GM19238 (cell line): ENCODE measurements around the gene NFASC.

ENCODE experiments used
- DNase-seq: peaks from one replicate; pipeline ENCODE4 v3.0.0; 2011; ENCODE audit warnings: low spot score; ENCODE audit not compliant: insufficient read length

Gene NFASC

DNA sequence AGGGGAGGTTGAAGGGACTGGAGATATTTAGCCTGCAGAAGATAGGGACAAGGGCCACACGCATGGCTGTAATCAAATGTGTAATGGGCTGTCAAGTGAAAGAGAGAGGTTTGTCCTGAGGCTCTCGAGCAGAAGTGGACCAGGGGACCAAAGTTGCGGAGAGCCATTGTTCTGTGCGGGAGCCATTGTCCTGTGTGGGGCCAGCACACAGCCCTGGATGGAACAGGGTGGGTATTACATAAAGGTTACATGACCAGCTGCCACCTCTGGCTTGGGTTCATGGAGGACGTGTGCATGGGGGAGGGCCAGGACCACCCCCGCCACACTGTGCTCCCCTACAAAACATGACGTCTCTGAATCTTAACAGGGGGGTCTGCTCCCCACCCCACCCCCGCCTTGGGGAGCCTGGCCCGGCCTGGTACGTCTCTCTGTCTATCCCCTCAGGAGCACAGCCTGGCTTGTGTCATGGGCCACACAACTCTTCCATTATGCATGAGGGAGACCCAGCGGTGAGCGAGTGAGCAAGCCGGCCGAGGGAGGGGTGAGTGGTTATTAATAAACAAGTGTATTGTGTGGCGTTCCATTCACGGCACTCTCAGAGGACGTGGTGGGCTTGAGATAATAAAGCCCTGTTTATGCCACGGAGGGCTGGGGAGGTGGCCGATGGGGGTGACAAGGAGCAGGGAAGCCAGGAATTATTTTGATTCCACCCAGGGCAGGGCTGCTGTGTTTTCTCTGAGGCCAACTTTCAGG lies at the start of gene NFASC:
Gene NFASC (plus strand): TSS at position 703 of the 753 bp plus-strand sequence. CDS start 73,454 bp downstream, outside the sequence.
- DNase-seq: no peak

DNA sequence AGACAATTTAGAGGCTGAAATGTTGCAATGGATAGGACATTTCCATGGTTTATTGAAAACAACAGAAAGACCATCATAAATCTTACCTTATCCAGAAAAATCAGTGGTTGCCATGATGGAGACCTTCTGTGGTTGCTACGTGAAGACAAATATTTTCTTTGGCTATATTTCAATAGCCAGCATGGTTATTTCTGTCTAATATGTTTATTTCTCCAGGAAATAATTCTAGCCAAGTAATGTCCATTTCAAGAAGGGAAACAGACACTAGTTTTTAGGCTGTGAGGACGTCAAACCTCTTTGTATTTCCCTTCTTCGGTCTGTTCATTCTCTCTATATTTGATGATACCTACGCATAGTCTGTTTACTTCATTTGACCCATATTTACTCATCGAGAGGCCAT lies 49.2 kb upstream of the NFASC start:
- no peak for DNase-seq

DNA sequence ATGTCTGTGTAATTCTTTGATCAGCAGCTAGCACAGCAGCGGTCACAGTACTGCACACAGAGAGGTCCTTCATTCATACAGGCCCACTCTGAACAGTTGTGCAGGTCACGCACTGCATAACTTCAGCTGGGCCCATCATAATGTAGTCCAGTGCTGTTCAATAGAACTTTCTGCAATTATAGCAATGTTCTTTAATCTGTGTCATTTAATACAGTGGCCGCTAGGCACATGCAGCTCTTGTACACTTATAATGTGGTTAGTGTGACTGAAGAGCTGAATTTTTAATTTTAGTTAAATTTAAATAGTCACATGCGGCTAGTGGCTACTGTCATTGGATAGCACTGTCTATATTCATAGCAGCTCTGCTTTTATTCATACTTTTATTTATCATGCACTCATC lies 48.7 kb upstream of the NFASC start:
- no peak for DNase-seq

DNA sequence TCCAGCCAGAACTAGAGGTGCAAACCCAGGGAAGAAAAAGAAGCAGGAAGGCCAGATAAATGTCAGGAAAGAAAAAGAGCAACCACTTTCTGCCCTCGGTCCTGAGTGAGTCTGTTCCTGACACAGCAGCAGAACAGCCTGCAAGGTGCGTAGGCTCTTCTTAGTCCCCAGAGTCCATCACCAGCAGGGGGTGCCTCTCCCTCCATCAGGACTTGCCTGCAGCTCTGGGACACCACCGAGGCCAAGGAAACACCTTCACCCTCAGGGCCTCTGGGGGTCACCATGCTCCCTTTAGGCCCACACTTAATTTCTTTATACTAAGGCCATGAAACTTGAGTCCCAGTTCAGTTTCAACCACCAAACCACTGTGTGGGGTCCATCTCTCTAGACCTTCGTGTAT lies 43.7 kb upstream of the NFASC start:
- DNase-seq: no peak

DNA sequence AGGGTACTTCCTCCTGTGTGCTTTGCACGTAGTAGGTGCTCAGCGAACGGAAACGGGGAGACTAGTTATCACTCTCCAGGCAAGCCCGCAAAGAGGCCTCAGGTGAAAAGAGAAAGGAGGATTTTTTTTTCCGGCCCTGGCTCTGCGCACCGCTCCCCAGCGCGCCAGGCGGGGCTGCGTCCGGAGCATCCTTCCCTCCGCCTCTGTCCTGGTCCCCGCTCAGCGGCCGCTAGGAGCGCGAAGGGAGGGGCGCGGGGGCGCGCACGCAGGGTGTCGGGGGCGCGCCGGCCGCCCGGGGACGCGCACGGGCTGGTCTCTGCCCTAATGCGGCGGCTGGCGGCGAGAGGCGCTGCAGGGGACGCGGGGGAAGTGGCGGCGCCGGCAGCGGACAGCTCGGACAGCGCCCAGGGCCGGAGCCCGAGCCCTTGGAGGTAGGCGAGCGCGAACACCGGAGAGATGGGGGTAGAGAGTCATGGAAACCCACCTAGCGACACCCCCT lies 42.3 kb upstream of the NFASC start:
- DNase-seq: peak; percentile 32

DNA sequence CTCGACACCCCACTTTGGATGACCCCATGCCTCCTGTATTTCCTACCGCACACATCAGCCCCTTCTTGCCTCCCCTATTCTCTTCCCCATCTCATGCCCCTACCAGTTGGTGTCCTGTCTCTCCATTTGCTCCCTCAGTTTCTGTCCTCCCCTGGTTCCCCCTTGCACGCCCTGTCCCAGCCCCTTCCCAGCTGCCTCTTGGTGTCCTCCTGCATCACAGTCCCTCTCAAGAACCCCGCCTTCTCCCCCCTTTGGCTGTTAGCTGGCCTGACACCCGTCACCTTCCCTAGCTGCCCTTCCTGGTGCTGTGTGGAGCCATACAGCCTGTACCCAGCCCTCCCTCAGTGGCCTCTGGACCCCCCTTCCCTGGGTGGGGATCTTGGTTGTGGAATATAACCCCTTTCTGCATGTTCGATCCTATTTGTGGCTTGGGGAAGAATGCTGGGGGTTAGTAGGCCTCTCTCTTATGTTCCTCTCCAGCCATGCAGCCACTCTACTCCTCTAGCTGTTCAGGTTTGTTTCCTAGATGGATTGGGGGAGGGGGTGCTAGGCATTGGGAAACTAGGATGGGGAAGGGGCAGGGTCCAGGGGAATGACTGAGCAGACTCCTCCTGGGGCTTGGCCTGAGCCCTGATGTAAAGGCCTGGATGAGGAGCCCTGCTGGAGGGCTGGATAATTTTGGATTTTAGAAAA lies 41.4 kb upstream of the NFASC start:
- DNase-seq: no peak

DNA sequence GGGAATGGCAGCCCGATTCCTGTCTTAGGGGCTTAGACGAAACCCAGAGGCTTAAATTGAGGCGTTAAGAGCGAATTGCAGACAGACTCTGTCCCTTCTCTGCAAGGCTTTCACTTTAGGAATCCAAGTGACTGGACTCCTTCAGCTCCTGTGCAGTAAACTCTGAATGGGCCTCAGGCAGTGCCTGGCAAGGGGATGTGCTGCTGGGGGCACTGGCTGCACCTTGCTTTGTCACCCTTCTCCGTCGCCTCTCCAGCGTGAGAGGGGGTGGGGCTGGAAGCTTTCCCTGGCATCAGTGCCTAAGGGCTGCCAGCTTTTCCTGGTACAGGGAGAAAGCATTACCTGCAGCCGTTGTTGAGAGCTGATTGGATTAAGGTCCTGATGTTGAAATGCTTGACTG lies 39.9 kb upstream of the NFASC start:
- DNase-seq: no peak

DNA sequence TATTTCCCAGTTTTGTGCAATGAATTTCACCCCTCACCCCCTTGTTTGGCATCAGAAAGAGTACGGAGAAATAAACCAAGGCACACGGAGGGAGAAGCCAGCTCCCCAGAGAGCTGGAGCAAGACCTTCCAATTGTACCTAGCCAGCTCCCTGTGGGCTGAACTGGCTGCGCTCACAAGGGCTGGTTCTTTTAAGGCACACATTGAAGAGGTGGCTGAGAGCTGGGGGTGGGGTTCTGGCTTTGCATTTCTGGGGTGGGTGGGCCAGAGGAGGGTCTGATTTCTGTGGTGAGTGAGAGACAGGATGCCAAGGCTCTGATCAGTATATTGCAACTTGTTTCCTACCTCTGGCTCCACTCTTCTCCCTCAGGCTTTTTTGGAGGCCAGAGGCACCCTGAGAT lies 39.5 kb upstream of the NFASC start:
- no peak for DNase-seq

DNA sequence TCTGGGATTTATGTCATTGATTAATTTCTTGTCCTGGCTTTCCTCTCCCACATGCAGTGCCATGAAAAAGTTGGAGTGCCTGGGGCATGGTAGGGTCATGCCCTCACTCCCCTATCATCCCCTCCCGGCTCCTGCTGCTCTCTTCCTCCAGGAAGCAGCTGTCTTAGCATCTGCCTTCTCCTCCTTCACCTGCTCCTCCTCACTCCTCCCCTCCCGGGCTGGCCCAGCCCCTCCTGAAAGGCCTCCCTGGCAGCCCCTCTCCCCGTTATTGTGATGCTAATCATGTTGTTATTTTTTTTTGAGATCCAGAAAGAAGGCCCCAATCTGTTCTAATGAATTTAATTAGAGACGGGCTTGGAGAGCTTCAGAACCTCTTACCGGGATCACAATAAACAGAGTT lies 36.3 kb upstream of the NFASC start:
- no peak for DNase-seq

DNA sequence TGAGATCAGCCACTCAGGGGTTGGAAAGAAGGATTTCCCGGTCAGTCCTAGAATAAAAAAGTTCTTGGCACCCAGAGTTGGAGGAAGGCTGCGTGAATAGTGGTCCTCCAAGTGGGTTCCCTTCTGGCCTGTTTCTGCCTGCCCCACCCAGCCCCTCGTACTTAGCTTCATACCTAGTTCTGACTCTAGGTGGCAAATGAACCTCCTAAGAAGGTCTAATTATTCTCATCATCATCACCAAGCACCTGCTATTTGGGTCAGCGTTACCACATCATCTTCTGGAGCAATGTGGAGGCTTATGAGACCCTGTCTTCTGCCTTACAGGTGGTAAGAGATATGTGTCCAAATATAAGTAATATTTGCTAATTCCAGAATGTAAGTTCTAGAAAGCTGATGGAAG lies 35.9 kb upstream of the NFASC start:
- no peak for DNase-seq

DNA sequence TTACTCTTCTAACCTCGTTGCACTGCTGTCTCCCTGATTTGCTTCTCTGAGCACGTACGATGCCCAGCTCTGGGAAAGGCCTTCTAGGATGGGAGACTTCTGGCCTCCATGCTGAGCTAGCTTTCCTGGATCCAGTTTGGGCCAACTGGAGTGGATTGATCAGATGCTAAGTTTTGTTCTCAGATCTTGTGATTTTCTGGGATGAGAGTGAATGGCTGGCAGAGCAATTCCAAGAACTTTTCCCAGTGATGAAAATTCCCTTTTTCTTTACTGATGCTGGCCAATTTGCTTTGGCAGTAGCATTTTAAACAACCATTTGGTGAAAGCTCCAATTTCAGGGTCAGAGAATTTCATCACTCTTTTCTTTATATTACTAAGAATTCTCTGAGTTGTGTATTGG lies 34.9 kb upstream of the NFASC start:
- no peak for DNase-seq

DNA sequence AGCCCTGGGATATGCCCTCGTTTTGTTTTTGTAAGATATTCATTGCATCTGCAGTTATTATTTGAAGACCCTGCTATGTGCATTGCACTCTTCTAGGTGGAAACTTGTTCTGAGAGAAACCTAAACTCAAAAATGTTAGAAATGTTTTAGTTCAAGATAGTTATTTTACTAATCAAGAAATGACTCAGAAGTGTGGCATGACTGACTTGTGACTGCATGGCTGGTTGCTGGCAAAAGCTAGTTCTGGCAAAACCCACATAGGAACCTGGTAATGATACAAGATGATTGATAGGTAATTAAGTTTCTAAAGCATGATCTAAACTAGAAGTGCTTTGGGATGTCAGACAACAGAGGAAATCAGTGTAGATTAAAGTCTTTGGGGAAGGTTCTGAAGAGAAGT lies 33.8 kb upstream of the NFASC start:
- no peak for DNase-seq

DNA sequence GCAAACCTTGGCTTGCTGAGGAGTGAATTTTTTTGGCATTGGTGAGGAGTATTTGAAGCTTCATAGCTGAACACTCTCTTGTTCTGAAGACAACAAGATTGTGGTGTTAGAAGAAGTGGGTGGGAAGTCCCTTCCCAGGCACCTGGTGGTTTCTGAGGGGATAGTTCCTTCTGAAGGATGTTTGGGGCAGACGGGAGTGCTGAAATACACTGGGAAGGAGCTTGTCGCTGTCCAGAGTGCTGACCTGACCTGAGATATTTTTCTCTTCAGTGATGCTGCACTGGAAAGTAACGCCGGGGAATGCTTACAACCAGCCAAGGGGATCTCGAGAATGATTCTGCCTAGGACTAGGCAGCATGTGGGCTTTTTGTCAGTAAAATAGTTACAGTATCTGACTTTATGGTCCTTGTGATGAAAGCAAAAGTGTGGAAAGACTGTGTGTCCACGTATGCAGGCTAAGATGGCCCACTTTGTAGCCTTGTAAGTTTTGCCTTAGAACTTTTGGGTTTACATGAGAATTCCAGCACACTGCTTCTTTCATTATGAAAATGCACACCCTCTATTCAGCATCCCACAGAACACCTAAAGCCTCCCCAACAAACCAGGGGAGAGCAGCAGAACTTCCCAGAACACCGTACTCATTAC lies 33.1 kb upstream of the NFASC start:
- no peak for DNase-seq

DNA sequence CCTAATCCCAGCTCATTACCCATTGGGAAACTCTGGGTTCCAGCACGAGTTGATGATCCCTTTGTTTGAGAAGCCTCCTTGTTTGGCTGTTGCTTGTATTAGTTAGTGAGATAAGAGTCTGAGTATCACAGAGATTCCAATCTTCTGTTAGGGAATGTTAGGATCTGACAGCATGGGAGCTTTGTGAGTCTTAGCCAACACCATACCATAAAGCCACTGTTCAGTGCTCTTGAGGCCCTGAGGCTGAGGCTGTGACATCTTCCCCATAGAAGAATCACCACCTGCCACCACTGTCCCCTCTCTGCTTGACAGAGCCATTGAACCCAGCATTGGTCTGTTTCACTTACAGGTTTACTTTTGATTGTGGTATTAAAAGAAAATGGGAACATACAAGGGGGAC lies 29.3 kb upstream of the NFASC start:
- DNase-seq: no peak

DNA sequence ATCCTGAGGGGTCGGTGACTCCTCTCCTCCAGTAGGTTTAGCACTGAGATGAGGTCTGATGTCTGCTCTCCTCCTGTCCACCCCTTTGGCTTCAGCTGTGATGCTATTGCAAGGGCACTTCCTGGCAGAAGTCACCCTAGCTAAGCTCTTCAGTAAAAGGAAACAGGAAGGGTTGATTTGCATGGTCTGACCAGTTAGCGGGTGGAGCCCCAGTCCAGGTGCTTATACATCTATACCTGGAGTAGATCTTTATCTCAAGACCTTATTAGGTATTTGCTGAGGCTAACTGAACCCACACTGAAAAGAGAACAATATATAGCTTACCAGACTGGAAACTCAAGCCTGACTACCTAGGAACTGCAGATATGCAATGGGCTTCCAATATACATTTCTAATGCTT lies 28.9 kb upstream of the NFASC start:
- no peak for DNase-seq

DNA sequence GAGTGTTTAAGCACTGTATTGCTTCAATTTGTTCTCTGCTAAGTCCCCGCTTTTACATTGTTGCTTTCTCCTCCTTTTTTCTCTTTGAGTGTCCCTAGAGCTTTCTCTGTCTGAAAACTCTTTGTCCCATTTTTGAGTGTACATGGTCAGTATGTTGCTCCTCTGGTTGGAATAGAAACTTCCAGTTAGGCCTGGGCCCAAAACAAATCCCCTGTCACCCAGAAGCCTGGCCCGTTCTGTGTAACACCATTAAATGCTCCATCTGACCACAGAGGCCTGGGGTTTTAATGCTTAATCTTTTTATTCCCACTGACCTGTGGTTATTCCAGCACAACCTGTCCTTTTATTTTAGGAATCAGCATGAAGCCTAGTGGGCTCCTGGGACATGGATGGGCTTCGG lies 28.3 kb upstream of the NFASC start:
- no peak for DNase-seq

DNA sequence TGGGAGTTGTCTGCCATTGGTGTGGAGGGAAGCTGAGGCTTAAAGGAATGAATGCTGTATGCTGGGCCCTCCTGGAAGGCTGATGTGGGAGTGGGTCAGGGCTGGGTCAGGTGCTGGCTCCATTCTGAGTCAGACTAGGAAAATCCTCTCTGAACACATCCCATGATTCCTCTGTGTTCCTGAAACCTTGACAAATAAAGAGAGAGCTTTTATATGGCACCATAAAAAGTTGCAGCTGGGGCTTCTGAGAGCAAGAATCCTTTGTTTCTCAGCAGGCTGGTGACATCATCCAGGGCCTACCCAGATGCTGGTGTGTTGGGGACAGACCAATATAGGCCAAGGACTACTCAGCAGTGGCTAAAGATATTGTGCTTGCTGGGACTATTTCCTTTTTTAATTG lies 27.8 kb upstream of the NFASC start:
- no peak for DNase-seq

DNA sequence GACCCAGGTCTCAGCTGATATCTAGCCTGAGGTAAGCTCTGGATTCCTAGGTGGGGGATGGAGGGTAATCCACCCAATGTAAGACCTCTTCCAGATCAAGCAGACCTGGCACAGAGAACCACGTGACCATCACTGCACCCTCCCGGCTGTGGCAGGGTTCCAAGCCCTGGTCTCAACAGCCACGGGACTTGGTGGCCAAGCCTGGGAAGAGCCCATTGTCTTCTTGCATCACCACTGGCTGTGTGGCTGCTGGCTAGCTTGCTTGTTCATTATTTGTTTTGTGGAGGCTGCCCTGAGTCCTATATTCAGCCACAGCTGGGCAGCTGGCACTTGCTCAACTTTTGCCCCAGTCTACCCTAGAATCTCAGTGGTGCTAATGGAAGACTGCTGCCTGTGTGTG lies 24.1 kb upstream of the NFASC start:
- DNase-seq: no peak

DNA sequence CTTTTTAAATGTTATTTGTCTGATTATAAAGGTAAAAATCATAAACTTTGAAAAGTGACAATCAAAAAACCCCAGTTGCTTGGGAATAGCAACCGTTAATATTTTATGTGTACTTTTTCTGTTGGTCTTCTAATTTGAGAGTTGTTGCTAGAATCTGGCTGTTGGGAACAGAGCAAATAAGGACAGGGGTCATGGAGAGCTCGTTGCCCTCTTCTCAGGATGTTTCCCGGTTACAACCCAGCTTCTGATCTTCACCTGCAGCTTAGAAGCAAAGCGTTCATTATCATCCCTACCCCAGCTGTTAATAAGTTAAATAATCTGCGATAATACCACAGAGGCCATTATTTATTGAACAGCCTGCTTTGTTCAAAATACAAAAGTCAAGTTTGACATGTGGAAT lies 22.1 kb upstream of the NFASC start:
- no peak for DNase-seq

DNA sequence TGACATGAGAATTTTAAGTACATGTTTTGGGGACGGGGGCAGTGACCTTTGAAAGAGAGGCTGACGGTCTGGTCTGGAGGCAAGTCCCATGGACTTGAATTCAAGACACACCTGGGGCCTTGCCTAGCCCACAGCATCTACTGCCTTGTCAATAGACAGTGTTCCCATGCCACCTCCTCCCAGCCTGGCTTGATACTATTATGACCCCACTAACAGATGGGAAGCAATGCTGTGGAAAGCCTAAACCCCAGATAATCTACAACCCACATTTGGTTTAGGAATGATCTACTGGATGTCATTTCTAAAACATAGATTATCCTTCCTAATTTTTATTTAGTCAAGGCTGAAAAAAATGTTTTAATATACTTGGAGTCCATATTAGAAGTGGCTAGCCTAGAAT lies 17.8 kb upstream of the NFASC start:
- no peak for DNase-seq

DNA sequence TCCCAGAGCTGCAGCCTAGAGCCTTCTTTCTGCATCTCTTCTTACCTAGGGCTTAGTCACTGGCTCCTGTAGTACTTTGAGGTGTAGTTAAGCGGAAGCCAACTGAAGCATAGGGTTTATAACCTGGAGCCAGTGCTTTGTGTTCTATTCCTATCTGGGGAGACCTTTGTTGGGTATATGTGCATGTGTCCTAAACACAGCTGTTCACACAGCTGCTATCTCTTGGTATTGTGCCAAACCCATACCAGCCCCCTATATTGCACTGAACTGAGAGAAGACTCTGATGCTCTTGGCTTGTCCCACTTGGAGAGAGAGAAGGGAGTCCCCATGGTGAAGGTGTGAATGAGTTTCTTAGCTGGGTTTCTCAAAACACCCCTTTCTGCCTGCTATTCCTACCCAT lies 17.2 kb upstream of the NFASC start:
- DNase-seq: no peak

DNA sequence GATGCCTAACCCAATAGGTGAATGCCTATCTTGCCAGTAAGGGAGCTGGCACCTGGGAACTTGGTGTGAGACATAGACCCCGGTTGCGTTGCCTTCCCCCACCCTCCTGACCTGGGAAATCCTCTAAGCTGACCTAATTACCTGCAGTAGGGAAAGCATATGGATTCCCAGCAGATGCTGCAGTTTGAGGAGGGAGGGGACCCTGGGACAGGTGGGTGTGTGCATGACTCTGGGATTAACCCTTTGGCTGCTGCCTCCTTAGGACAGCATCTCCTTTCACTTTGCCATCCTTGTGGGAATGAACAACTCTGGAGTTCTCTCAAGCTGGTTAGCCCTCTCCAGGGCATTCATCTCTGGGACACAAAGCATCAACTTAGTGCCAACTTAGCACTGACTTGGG lies 16.4 kb upstream of the NFASC start:
- DNase-seq: no peak
